Progenitor cell of endocrine pancreas (in vitro differentiated cells): Measurements from ENCODE around the gene TPH2. TPM values are rescaled to one million over a fixed set of nuclear protein-coding genes. Genes with fewer than 3 reads are reported as not detected.

ENCODE experiments used
- DNase-seq: peaks from one replicate; pipeline ENCODE4 v3.0.0; 2021; ENCODE audit warnings: low spot score; ENCODE audit not compliant: unreplicated experiment
- H3K27ac Mint-ChIP-seq: 2 replicates; pipeline ENCODE4 v1.8.0; 2021; ENCODE audit warnings: mild to moderate bottlenecking, moderate library complexity, mixed read lengths
- H3K27me3 Mint-ChIP-seq: 2 replicates; pipeline ENCODE4 v1.8.0; 2021; ENCODE audit warnings: mixed read lengths
- H3K36me3 Mint-ChIP-seq: 2 replicates; pipeline ENCODE4 v1.8.0; 2022; ENCODE audit warnings: mixed read lengths; ENCODE audit not compliant: insufficient read depth
- H3K4me1 Mint-ChIP-seq: 2 replicates; pipeline ENCODE4 v1.8.0; 2021; ENCODE audit warnings: low read depth, mixed read lengths
- H3K4me3 Mint-ChIP-seq: 2 replicates; pipeline ENCODE4 v1.8.0; 2021; ENCODE audit warnings: low read depth, mild to moderate bottlenecking, moderate library complexity, mixed read lengths
- H3K9me3 Mint-ChIP-seq: 2 replicates; pipeline ENCODE4 v1.8.0; 2021; ENCODE audit warnings: low read depth, mixed read lengths
- total RNA-seq: library from RNA; stranded (reverse); gene quantifications from 2 replicates; pipeline ENCODE4 v1.2.1, GENCODE V29; 2021
- TF ChIP-seq, protein P1 (sequence below): fragments of 200-600 bp; sonication (generic); IDR thresholded peaks from one replicate; pipeline ENCODE4 v1.5.0; 2021; ENCODE audit warnings: antibody characterized with exemption, mild to moderate bottlenecking; ENCODE audit not compliant: unreplicated experiment

The TPH2 gene
- total RNA-seq, 1 donor from 2014 or later, result not detected

DNA sequence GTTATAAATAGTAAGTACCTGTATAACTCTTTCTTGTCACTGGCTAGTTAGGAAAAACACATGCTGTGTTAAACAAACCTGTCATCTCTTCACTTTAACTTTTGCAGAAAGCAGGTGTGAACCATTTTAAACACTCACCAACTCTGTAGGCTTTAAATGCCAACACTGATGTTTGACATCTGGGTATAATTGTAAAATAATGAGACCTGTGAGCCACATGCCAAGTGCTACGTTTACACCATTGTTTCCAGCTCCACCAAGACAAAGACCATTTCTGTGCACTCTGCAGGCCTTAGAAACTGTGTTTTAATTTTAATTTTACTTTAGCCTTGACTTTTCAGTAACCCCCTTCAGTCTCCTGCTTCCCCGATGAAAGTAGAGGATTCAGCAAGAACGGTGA lies 11.0 kb downstream of the TPH2 start:
- Mint-ChIP-seq H3K36me3 (no peaks in the 10 kb centered on the region), H3K27me3 (peaks cover 6% of the 10 kb centered on the region), H3K27ac (no peak overlapping the region), H3K9me3 (no peaks in the 10 kb centered on the region), H3K4me1 (peaks cover 25% of the 10 kb centered on the region), H3K4me3 (no peak overlapping the region)
- DNase-seq, result no peak
- TF ChIP-seq, protein P1, sequence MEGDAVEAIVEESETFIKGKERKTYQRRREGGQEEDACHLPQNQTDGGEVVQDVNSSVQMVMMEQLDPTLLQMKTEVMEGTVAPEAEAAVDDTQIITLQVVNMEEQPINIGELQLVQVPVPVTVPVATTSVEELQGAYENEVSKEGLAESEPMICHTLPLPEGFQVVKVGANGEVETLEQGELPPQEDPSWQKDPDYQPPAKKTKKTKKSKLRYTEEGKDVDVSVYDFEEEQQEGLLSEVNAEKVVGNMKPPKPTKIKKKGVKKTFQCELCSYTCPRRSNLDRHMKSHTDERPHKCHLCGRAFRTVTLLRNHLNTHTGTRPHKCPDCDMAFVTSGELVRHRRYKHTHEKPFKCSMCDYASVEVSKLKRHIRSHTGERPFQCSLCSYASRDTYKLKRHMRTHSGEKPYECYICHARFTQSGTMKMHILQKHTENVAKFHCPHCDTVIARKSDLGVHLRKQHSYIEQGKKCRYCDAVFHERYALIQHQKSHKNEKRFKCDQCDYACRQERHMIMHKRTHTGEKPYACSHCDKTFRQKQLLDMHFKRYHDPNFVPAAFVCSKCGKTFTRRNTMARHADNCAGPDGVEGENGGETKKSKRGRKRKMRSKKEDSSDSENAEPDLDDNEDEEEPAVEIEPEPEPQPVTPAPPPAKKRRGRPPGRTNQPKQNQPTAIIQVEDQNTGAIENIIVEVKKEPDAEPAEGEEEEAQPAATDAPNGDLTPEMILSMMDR, result no peak

DNA sequence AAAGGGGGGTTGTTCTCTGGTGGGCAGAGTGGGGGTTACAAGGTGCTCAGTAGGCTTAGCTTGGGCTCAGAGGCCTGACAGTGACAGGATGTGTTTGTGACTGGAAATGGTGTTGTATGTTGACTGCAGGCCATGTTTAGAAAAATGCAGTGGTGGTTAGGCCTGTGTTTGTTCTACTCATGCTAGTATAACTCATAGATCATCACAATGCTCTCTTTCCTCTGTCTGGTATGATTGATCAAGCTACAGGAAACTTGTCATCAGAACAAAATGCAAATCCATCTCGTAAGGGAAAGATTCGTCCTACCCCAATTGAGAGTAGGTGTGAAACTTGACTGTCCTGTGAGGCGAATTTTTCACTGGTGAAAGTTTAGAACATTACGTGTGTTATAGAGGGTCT lies 11.8 kb downstream of the TPH2 start:
- Mint-ChIP-seq H3K4me1 (peaks cover 32% of the 10 kb centered on the region), H3K36me3 (no peaks in the 10 kb centered on the region), H3K9me3 (no peaks in the 10 kb centered on the region), H3K4me3 (no peak overlapping the region), H3K27ac (no peak overlapping the region), H3K27me3 (peaks cover 6% of the 10 kb centered on the region)
- DNase-seq, result no peak
- TF ChIP-seq, protein P1, result no peak

- no peaks in the 10 kb centered on the region for H3K36me3 Mint-ChIP-seq
- peaks cover 6% of the 10 kb centered on the region for H3K27me3 Mint-ChIP-seq
- no peak for DNase-seq
- no peaks in the 10 kb centered on the region for H3K9me3 Mint-ChIP-seq
- H3K4me1 Mint-ChIP-seq, result peaks cover 33% of the 10 kb centered on the region
- no peak overlapping the region for H3K4me3 Mint-ChIP-seq
- TF ChIP-seq, protein P1, result no peak
- H3K27ac Mint-ChIP-seq, result no peak overlapping the region
Observed at GRCh38 chr12:71950819-71951218, 12.2 kb downstream of the TPH2 start.

DNA sequence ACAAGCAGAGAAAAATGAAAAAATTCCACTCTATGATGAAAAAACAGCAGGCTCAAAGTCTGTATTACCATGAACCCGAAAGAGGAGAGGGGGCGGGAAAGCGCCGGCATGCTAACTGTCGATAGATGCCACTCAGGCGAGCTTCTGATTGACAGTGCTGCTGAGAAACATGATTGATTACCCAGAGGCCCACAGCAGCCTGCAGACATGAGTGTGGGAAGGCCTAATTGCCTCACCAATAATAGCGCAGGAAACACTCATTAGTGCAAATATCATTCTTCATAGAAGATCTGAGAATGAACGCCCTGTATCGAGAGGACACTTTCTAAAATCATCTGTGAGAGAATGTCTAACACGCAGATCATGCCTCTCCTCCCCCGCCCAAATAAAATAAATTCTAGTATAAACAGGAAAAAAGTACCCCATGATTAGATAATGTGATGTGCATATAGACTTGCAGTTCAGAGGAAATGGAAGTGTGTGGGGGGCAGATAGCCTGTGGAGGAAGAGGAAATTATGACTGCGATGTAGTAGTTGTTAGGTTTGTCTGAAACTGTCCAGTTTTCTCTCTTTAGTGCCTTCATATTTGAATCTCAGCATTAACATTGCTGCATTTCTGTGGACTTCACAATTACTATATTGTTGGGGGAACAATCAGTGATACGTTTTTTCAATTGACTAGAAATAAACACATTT lies 15.6 kb downstream of the TPH2 start:
- Mint-ChIP-seq H3K9me3 (no peaks in the 10 kb centered on the region), H3K4me3 (no peak overlapping the region), H3K27me3 (peaks cover 6% of the 10 kb centered on the region), H3K4me1 (peaks cover 44% of the 10 kb centered on the region), H3K27ac (no peak overlapping the region), H3K36me3 (no peaks in the 10 kb centered on the region)
- DNase-seq, result no peak
- TF ChIP-seq, protein P1, result no peak

GRCh38 chr12:71954861-71955260 lies 16.2 kb downstream of the TPH2 start:
- Mint-ChIP-seq H3K27ac (no peak overlapping the region), H3K36me3 (no peaks in the 10 kb centered on the region), H3K9me3 (no peaks in the 10 kb centered on the region), H3K4me1 (peaks cover 45% of the 10 kb centered on the region), H3K4me3 (no peak overlapping the region), H3K27me3 (peaks cover 6% of the 10 kb centered on the region)
- DNase-seq, result no peak
- TF ChIP-seq, protein P1, result no peak
